ENCODE data around the gene SRPX2. TPM values are rescaled to one million over a fixed set of nuclear protein-coding genes. Genes with fewer than 3 reads are reported as not detected.

Gene SRPX2
- total and polyA plus RNA-seq, 4 donors, result 5.6 to 19.1 (median 10.9) TPM

DNA sequence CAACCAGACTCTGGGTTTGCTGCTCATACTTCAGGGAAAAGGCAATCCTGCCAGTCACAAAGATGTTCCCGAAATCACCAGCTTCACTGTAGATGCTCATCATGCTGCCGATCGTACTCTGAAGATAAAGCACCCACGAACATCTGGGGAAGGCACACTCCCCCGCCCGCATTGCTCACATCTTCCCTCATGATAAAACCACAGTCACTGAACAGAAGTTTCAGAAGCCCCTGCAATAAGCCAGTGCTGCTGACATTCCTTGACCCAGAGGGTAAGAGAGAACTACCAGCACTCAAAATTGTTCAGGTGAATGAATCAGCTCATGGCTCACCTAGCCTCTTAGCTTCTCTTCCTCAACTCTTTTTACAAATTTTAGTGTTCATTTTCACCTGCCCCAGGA, 43.1 kb downstream of the SRPX2 start:
- peaks cover 0 to 5% (median 0%) of the 10 kb centered on the region in 4 donors for H3K36me3 ChIP-seq (ENCODE audit: control insufficient read depth in 4 of 4, insufficient read depth in 4 of 4, low read length in 4 of 4)
- H3K4me1 ChIP-seq (ENCODE audit: control insufficient read depth in 5 of 5, insufficient read depth in 5 of 5, low read length in 5 of 5), result no peaks in the 10 kb centered on the region
- no peak overlapping the region for H3K4me3 ChIP-seq
- ATAC-seq (ENCODE audit: insufficient read depth, low FRiP score) (no peak), DNase-seq (no peak)
- H3K27ac ChIP-seq (ENCODE audit: low read depth in 1 of 2, low read length in 1 of 2), result no peak overlapping the region
- H3K27me3 ChIP-seq (ENCODE audit: control insufficient read depth in 3 of 3, insufficient read depth in 3 of 3, low read length in 2 of 3), result peaks cover 0 to 7% (median 3%) of the 10 kb centered on the region in 3 donors
- TF ChIP-seq, protein P1, sequence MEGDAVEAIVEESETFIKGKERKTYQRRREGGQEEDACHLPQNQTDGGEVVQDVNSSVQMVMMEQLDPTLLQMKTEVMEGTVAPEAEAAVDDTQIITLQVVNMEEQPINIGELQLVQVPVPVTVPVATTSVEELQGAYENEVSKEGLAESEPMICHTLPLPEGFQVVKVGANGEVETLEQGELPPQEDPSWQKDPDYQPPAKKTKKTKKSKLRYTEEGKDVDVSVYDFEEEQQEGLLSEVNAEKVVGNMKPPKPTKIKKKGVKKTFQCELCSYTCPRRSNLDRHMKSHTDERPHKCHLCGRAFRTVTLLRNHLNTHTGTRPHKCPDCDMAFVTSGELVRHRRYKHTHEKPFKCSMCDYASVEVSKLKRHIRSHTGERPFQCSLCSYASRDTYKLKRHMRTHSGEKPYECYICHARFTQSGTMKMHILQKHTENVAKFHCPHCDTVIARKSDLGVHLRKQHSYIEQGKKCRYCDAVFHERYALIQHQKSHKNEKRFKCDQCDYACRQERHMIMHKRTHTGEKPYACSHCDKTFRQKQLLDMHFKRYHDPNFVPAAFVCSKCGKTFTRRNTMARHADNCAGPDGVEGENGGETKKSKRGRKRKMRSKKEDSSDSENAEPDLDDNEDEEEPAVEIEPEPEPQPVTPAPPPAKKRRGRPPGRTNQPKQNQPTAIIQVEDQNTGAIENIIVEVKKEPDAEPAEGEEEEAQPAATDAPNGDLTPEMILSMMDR (IDR thresholded peaks at IDR 0.05; ENCODE audit: control extremely low read depth, extremely low read depth), result no peak
- H3K9me3 ChIP-seq (ENCODE audit: control insufficient read depth in 4 of 4, insufficient read depth in 3 of 4, low read length in 3 of 4), result no peaks in the 10 kb centered on the region
- H3K9ac ChIP-seq (ENCODE audit: insufficient read depth in 1 of 2, low read length in 2 of 2), result no peak overlapping the region
- 32 to 63% methylated on average over 6 of the region's 6 CpGs for WGBS, 2 donors

DNA sequence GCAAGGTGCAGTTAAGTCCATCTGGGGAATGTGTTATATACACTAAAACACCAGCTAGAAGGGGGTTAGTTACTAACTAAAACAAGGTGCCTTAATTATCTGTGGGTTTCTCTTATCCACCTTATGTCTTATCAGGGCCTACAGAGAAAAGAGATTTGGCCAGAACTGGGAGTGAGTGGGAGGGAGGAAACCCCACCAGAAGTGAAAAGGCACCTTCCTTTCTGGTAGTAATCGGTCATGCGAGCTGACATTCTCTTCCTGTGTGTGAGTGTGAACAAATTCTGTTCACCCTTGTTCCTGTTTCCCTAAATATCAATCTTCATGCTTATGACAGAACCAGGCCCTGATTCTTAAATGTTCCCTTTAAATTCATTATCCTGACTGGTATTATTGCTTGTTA, 43.5 kb downstream of the SRPX2 start:
- Histone ChIP-seq H3K9me3 (ENCODE audit: control insufficient read depth in 4 of 4, insufficient read depth in 3 of 4, low read length in 3 of 4) (no peaks in the 10 kb centered on the region), H3K4me3 (no peak overlapping the region), H3K36me3 (ENCODE audit: control insufficient read depth in 4 of 4, insufficient read depth in 4 of 4, low read length in 4 of 4) (peaks cover 0 to 5% (median 0%) of the 10 kb centered on the region in 4 donors), H3K27ac (ENCODE audit: low read depth in 1 of 2, low read length in 1 of 2) (no peak overlapping the region), H3K9ac (ENCODE audit: insufficient read depth in 1 of 2, low read length in 2 of 2) (no peak overlapping the region), H3K4me1 (ENCODE audit: control insufficient read depth in 5 of 5, insufficient read depth in 5 of 5, low read length in 5 of 5) (no peaks in the 10 kb centered on the region), H3K27me3 (ENCODE audit: control insufficient read depth in 3 of 3, insufficient read depth in 3 of 3, low read length in 2 of 3) (peaks cover 0 to 6% (median 3%) of the 10 kb centered on the region in 3 donors)
- 15 to 35% methylated on average over 2 of the region's 2 CpGs for WGBS, 2 donors
- DNase-seq, result no peak
- no peak for ATAC-seq (ENCODE audit: insufficient read depth, low FRiP score)
- TF ChIP-seq, protein P1 (IDR thresholded peaks at IDR 0.05; ENCODE audit: control extremely low read depth, extremely low read depth), result no peak

DNA sequence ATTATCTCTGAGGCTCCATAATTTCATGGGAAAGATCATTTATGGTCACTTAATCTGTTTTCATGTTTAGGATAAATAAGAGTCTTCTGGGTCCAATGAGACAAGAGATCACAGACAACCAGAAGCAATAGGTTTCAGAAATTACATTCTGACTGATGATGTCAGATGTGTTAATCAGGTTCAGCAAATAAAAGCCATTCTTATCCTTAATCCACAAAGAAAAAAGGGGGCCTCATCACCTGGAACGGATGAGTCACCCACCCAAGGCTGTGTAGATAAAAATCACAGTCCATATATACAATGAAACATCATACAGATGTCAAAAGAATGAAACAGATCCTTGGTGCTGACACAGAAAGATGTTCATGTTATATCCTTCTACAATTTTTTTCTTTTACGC, 51.3 kb downstream of the SRPX2 start:
- Histone ChIP-seq H3K27ac (ENCODE audit: low read depth in 1 of 2, low read length in 1 of 2) (no peak overlapping the region), H3K4me1 (ENCODE audit: control insufficient read depth in 5 of 5, insufficient read depth in 5 of 5, low read length in 5 of 5) (no peaks in the 10 kb centered on the region), H3K9me3 (ENCODE audit: control insufficient read depth in 4 of 4, insufficient read depth in 3 of 4, low read length in 3 of 4) (no peaks in the 10 kb centered on the region), H3K9ac (ENCODE audit: insufficient read depth in 1 of 2, low read length in 2 of 2) (no peak overlapping the region), H3K36me3 (ENCODE audit: control insufficient read depth in 4 of 4, insufficient read depth in 4 of 4, low read length in 4 of 4) (no peaks in the 10 kb centered on the region), H3K4me3 (no peak overlapping the region), H3K27me3 (ENCODE audit: control insufficient read depth in 3 of 3, insufficient read depth in 3 of 3, low read length in 2 of 3) (peaks cover 3 to 21% (median 12%) of the 10 kb centered on the region in 3 donors)
- 65 to 73% methylated on average over 2 of the region's 2 CpGs for WGBS, 2 donors
- TF ChIP-seq, protein P1 (IDR thresholded peaks at IDR 0.05; ENCODE audit: control extremely low read depth, extremely low read depth), result no peak
- no peak for DNase-seq
- no peak for ATAC-seq (ENCODE audit: insufficient read depth, low FRiP score)

DNA sequence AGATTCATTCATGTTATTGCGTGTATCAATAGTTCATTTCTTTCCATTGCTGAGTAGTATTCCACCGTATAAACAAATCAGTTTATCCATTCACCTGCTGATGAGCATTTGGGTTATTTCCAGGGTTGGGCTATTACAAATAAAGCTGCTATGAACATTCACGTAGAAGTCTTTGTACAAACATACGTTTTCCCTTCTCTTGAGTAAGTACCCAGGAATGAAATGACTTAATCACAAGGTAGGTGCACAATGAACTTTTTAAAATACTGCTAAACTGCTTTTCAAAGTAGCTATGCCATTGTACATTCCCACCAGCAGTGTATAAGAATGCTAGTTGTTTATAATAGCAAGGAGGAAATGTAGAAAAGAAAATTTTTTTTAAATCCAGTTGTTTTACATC, 52.0 kb downstream of the SRPX2 start:
- H3K27ac ChIP-seq (ENCODE audit: low read depth in 1 of 2, low read length in 1 of 2), result no peak overlapping the region
- no peak overlapping the region for H3K4me3 ChIP-seq
- no peaks in the 10 kb centered on the region for H3K9me3 ChIP-seq (ENCODE audit: control insufficient read depth in 4 of 4, insufficient read depth in 3 of 4, low read length in 3 of 4)
- H3K9ac ChIP-seq (ENCODE audit: insufficient read depth in 1 of 2, low read length in 2 of 2), result no peak overlapping the region
- 55 to 88% methylated on average over 4 of the region's 4 CpGs for WGBS, 2 donors
- peaks cover 3 to 24% (median 12%) of the 10 kb centered on the region in 3 donors for H3K27me3 ChIP-seq (ENCODE audit: control insufficient read depth in 3 of 3, insufficient read depth in 3 of 3, low read length in 2 of 3)
- no peaks in the 10 kb centered on the region for H3K36me3 ChIP-seq (ENCODE audit: control insufficient read depth in 4 of 4, insufficient read depth in 4 of 4, low read length in 4 of 4)
- TF ChIP-seq, protein P1 (IDR thresholded peaks at IDR 0.05; ENCODE audit: control extremely low read depth, extremely low read depth), result no peak
- DNase-seq (no peak), ATAC-seq (ENCODE audit: insufficient read depth, low FRiP score) (no peak)
- H3K4me1 ChIP-seq (ENCODE audit: control insufficient read depth in 5 of 5, insufficient read depth in 5 of 5, low read length in 5 of 5), result no peaks in the 10 kb centered on the region
